Kidney tubule cell (primary cell): ENCODE data around the gene BEST2.

ENCODE experiments used
- DNase-seq: peaks from one replicate; pipeline ENCODE4 v3.0.0-alpha.2; 2018; ENCODE audit warnings: low spot score

BEST2 gene

GRCh38 chr19:12801466-12802266 lies 50.1 kb downstream of the BEST2 start, which contains the start of the genes PRDX2 and THSD8:
TSS of gene PRDX2 (minus strand) at chr19:12801800. CDS start at chr19:12801261, 539 bp downstream.
TSS of gene THSD8 (plus strand) at chr19:12802069. CDS start at chr19:12802072, 3 bp downstream.
- DNase-seq = peak; percentile 75

DNA sequence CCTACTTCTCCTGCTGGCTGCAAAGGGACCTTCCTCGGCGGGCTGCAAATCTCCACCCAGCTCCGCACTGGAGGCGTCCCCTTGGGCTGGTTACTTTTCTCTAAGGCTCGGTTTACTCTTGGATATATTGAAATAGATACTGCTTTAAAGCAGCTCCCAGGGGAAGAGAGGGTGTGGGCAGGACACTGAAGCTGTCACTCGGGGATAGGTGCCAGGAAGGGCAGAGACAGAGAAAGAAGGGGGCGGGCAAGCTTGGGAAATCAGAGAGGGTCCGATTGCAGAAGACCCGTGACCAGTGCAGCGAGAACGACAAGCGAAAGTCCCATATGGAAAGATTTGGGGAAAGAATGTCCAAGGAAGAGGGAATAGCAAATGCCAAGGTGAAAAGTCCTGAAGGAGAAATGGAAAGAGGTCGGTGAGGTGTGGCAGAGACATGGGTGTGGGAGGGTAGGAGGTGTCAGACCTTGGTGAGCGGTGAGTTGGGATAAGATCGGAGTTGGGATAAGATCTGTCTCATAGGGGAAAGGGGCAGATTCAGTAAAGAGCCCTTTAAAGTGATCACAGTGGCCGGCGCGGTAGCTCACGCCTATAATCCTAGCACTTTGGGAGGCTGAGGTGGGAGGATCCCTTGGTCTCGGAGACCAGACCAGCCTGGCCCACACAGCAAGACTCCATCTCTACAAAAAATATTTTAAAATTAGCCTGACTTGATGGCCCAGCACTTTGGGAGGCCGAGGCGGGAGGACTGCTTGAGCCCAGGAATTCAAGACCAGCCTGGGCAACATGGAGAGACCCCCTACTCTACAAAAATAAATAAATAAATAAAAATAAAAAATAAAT lies 50.9 kb downstream of the BEST2 start:
- no peak for DNase-seq

DNA sequence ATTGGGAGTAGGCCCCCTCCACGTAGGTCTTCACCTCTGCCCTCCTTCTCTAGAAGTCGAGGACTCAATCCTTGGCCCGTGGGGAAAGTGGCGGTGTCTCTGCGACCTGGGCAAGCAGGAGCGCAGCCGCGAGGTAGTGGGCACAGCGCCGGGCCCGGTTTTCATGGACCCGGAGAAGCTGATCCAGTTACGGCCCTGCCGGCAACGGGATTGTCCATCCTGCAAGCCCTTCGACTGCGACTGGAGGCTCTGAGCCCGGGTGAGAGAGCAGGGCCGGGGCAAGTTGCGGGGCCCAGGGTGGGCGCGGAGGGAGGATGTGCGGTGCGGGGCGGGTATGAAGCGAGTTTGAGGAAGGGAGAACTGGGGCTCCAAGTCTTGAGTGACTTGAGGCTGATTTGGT lies 52.5 kb downstream of the BEST2 start:
- no peak for DNase-seq

DNA sequence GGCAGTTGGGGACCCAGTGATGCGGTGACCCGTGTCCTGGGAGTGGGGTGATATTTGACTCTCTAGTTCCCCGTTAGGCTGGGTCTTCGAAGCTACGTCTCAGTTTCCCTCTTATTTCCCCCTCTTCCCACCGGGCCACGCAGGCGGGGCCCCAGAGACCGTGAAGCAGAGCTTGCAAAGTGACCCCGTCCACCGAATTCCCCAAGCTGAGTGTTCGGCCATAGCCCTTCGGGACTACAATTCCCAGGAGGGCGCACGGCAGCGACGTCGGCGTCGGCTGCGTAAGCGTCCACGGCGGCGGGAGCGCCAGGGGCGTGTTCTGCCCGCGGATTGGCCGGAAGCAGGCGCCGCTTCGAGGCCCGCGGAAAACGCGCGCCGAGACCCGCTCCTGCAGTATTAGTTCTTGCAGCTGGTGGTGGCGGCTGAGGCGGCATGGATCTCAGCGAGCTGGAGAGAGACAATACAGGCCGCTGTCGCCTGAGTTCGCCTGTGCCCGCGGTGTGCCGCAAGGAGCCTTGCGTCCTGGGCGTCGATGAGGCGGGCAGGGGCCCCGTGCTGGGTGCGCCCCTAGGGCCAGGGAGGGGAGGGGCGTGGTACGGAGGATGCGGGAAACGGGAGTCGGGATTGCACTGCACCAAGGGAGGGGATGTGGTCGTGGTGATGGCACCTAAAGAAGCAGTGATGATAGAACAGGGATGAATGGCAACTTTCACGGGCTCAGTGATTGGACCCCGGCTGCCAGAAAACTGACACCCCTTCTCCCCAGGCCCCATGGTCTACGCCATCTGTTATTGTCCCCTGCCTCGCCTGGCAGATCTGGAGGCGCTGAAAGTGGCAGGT lies 54.9 kb downstream of the BEST2 start, which contains the start of gene RNASEH2A:
Gene RNASEH2A (plus strand): TSS at position 343 of the 840 bp plus-strand sequence. CDS start 90 bp downstream, at position 433.
- peak; percentile 91 for DNase-seq
